ENCODE measurements around the gene APAF1.
"Not testable (repeated sequence)": the region's sequence is repeated elsewhere in the genome, so short reads cannot be mapped to it uniquely, and the experiment has no call there.

Gene APAF1, protein sequence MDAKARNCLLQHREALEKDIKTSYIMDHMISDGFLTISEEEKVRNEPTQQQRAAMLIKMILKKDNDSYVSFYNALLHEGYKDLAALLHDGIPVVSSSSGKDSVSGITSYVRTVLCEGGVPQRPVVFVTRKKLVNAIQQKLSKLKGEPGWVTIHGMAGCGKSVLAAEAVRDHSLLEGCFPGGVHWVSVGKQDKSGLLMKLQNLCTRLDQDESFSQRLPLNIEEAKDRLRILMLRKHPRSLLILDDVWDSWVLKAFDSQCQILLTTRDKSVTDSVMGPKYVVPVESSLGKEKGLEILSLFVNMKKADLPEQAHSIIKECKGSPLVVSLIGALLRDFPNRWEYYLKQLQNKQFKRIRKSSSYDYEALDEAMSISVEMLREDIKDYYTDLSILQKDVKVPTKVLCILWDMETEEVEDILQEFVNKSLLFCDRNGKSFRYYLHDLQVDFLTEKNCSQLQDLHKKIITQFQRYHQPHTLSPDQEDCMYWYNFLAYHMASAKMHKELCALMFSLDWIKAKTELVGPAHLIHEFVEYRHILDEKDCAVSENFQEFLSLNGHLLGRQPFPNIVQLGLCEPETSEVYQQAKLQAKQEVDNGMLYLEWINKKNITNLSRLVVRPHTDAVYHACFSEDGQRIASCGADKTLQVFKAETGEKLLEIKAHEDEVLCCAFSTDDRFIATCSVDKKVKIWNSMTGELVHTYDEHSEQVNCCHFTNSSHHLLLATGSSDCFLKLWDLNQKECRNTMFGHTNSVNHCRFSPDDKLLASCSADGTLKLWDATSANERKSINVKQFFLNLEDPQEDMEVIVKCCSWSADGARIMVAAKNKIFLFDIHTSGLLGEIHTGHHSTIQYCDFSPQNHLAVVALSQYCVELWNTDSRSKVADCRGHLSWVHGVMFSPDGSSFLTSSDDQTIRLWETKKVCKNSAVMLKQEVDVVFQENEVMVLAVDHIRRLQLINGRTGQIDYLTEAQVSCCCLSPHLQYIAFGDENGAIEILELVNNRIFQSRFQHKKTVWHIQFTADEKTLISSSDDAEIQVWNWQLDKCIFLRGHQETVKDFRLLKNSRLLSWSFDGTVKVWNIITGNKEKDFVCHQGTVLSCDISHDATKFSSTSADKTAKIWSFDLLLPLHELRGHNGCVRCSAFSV (N-terminal part only)

GRCh38 chr12:98644712-98645571, at the start of gene APAF1, which contains the start of gene IKBIP:
TSS of gene APAF1 (plus strand) at chr12:98645290. CDS start at chr12:98648360, 3,070 bp downstream.
TSS of gene IKBIP (minus strand) at chr12:98644788. CDS start at chr12:98644701, 87 bp downstream.
- FAIRE-seq = no peak
- peak; percentile 93 for DNase-seq (ENCODE audit: low spot score)

GRCh38 chr12:98597313-98597712, 47.8 kb upstream of the APAF1 start:
- DNase-seq (ENCODE audit: low spot score); FAIRE-seq: not testable (repeated sequence)

- FAIRE-seq = no peak
- no peak for DNase-seq (ENCODE audit: low spot score)
Observed at GRCh38 chr12:98601924-98602323, 43.2 kb upstream of the APAF1 start.

GRCh38 chr12:98606359-98606988, 38.6 kb upstream of the APAF1 start:
- no peak for FAIRE-seq
- DNase-seq (ENCODE audit: low spot score) = no peak

DNA sequence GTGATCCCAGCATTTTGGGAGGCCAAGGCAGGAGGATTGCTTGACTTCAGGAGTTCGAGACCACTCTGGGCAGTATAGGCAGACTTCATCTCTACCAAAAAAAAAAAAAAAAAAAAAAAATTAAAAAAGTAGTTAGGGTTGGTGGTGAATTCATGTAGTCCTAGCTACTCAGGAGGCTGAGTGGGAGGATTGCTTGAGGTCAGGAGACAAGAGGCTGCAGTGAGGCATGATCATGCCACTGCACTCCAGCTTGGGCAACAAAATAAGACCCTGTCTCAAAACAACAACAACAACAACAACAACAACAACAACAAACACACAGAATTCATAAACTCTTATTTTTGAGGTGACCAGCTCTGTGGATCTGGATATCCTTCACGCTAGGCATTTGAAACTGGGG, 34.5 kb upstream of the APAF1 start:
- FAIRE-seq = no peak
- no peak for DNase-seq (ENCODE audit: low spot score)

DNA sequence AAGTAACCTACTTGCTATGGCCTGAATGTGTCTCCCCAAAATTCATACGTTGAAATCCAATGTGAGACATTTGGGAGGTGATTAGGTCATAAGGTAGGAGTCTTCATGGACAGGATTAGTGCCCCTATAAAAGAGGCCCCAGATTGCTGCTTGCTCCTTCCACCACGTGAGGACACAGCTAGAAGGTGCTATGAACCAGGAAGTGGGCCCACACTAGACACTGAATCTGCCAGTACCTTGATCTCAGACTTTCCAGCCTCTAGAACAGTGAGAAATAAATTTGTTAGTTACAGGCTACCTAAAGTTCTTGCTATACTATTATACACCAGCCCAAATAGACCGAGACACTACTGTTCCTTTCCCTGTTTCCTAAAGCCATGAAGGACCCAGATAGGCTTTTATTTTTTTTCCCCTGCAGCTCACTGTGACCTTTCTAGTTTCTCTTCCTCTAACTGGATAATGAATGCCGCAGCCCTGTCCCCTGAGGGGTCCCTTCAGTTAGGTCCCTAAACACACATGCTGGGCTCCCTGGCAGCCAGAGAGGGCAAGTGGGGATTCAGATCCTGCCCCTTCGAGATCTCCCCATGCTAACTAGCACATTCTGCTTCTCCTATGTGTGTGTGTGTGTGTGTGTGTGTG, 32.3 kb upstream of the APAF1 start:
- FAIRE-seq (no peak), DNase-seq (ENCODE audit: low spot score) (no peak)

GRCh38 chr12:98618952-98619351, 26.1 kb upstream of the APAF1 start:
- FAIRE-seq = no peak

GRCh38 chr12:98635657-98636323, 9.3 kb upstream of the APAF1 start:
- DNase-seq (ENCODE audit: low spot score) (peak; percentile 23), FAIRE-seq (no peak)

More at GRCh38 chr12:98618952-98619351, 26.1 kb upstream of the APAF1 start:
- no peak for DNase-seq (ENCODE audit: low spot score)

DNA sequence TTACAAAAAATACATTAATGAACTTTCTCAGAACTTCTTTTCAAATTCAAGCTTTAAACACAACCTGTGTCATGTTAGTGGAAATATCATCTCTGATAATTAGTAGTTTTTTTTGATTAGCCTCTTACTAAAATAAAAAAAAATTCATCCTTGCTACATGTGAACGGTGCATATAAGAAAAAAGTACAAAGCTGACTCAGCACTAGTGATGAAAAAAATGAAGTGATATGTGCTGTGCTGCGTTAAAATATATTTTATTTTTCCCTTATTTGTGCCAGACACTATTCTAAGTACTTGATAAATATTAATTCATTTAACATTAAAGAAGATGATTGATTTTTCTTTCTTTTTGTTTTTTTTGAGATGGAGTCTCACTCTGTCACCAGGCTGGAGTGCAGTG, 8.0 kb upstream of the APAF1 start:
- DNase-seq (ENCODE audit: low spot score) (no peak), FAIRE-seq (no peak)

GRCh38 chr12:98638009-98638408, 7.1 kb upstream of the APAF1 start:
- no peak for DNase-seq (ENCODE audit: low spot score)
- no peak for FAIRE-seq

DNA sequence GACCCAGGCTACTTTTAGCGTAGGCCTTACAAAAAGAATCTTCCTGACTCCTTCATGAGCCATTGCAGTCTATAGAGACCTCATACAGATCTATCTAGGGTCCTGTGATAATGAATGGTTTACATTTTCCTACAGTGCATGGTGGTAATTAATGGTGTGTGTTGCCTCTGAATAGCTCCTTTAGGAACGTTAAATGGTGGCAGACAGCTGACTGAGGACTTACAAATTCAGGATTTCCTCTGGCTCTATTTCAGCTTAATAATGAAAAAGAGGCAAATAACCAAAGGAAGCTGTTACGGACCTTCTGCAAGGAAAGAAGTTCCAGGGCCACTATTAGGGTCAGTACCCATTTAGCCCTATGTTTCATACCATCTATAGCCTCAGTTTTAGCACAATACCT, 5.6 kb upstream of the APAF1 start:
- no peak for FAIRE-seq
- no peak for DNase-seq (ENCODE audit: low spot score)

DNA sequence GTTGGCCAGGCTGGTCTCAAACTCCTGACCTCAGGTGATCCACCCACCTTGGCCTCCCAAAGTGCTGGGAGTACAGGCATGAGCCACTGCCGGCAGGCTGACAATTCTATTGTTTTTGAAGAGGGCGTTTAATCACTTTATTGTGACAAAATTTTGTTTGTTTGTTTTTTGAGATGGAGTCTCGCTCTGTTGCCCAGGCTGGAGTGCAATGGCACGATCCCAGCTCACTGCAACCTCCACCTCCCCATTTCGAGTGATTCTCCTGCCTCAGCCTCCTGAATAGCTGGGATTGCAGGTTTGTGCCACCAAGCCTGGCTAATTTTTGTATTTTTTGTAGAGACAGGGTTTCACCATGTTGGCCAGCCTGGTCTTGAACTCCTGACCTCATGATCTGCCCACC, 2.3 kb upstream of the APAF1 start:
- DNase-seq (ENCODE audit: low spot score); FAIRE-seq: not testable (repeated sequence)

DNA sequence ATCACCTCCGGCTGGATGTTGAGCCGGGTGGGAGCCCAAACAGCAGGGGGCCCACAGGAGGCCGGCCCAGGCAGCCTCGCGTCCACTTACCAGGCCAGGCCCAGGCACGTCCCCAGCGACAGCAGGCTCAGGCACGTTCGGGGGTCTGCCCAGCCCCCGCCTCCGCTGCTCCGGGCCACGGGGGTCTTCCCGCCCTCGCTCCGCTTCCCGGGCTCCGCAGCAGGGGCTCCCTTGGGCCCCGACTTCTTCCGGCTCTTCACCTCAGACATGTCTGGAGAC, 718 bp upstream of the APAF1 start:
- DNase-seq (ENCODE audit: low spot score) (peak; percentile 26), FAIRE-seq (no peak)

DNA sequence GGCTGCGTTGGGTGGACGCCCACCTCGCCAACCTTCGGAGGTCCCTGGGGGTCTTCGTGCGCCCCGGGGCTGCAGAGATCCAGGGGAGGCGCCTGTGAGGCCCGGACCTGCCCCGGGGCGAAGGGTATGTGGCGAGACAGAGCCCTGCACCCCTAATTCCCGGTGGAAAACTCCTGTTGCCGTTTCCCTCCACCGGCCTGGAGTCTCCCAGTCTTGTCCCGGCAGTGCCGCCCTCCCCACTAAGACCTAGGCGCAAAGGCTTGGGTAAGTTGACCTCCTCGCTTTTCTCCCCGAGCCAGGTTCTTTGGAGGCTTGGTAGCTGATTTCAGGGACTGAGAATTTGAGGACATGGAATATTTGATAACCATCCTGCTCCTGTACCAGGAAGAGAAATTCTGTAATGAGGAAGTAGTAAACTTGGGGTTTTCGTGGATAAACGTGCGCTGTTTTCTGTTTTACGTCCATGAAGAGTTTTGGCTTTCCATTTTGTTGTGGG, 530 bp downstream of the APAF1 start:
- FAIRE-seq = no peak
- DNase-seq (ENCODE audit: low spot score) = peak; percentile 11

- DNase-seq (ENCODE audit: low spot score) (no peak), FAIRE-seq (no peak)
Observed at GRCh38 chr12:98646294-98647090, 1.4 kb downstream of the APAF1 start.

DNA sequence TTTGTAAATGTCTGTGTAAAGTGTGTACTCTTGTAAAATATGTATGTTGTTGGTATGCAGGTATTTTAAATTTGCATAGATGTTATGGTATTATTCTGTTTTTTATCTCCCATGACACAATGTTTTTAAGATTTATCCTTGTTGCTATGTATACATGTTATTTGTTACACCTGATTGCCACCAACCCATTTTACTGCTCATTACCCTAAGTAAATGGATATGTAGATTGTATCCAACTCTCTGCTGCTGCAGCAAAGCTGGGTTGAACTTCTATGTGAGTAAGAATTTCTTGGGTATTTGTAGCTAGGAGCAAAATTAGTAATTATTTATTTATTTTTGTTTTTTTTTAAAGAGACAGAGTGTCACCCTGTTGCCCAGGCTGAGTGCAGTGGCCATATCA, 6.2 kb downstream of the APAF1 start:
- FAIRE-seq = no peak
- no peak for DNase-seq (ENCODE audit: low spot score)

DNA sequence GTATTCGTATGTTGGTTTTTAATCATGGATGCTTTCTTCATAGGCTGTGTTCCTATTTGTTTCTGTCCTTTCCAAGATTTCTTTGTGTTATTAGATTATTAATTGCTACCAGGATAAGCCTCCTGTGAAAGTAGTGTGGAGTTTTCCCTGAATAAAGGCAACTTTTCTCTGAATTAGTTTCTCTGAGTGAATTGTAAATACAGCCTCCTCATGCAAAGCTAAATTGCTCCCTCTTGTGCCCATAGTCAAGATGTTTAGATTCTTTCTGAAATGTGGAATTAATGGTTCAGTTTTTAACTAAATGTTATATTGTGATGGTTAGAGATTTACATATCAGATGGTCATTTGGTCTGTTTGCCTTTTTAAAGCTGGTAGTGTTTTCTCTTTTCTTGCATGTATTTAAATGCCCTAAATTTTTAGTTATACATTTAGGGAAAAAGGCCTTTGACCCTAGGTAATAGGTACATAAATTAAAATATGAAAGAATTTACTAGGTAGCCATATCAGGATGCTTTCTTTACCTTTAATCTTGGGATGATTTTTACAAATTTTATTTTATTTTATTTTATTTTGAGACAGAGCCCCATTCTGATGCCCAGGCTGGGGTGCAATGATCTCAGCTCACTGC, 8.9 kb downstream of the APAF1 start:
- FAIRE-seq = no peak

More for the DNA sequence above, 8.9 kb downstream of the APAF1 start:
- DNase-seq (ENCODE audit: low spot score) = peak; percentile 6

All from urothelium cell line (cell line).